ENCODE data around the gene LRRC4C.

GRCh38 chr11:41281131-41281742, 178.2 kb downstream of the LRRC4C start:
- no peak for TF ChIP-seq EZH2 (IDR thresholded peaks at IDR 0.05; ENCODE audit: borderline replicate concordance, low read length)
- TF ChIP-seq, protein P1, sequence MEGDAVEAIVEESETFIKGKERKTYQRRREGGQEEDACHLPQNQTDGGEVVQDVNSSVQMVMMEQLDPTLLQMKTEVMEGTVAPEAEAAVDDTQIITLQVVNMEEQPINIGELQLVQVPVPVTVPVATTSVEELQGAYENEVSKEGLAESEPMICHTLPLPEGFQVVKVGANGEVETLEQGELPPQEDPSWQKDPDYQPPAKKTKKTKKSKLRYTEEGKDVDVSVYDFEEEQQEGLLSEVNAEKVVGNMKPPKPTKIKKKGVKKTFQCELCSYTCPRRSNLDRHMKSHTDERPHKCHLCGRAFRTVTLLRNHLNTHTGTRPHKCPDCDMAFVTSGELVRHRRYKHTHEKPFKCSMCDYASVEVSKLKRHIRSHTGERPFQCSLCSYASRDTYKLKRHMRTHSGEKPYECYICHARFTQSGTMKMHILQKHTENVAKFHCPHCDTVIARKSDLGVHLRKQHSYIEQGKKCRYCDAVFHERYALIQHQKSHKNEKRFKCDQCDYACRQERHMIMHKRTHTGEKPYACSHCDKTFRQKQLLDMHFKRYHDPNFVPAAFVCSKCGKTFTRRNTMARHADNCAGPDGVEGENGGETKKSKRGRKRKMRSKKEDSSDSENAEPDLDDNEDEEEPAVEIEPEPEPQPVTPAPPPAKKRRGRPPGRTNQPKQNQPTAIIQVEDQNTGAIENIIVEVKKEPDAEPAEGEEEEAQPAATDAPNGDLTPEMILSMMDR (IDR thresholded peaks at IDR 0.05; ENCODE audit: low read length), result no peak

All from OCI-LY1 (cell line).